NB4 (cell line): ENCODE measurements around the gene BCL2L12.
A peak's percentile ranks its signal among the peaks of the same experiment; 100 is the strongest.

Experiments used
- DNase-seq: peaks from one replicate; pipeline ENCODE4 v3.0.0; 2010; ENCODE audit warnings: low read depth
- H3K4me3 ChIP-seq: one replicate; pipeline ENCODE4 v1.5.1; 2011; ENCODE audit warnings: mild to moderate bottlenecking, low read depth, low read length, moderate library complexity
- MYC ChIP-seq: IDR thresholded peaks from 2 replicates; pipeline ENCODE4 v1.6.1; 2011; ENCODE audit warnings: low read depth, low read length
- POLR2A ChIP-seq: IDR thresholded peaks from 2 replicates; pipeline ENCODE4 v1.6.1; 2011; ENCODE audit warnings: mild to moderate bottlenecking; ENCODE audit not compliant: insufficient read length; ENCODE audit errors: extremely low read depth
- TF ChIP-seq, protein P1 (sequence below): IDR thresholded peaks from 2 replicates; pipeline ENCODE4 v1.6.1; 2011; ENCODE audit warnings: low read depth, low read length
- TF ChIP-seq, protein P2 (sequence below): IDR thresholded peaks from one replicate; pipeline ENCODE4 v1.5.1; 2012; ENCODE audit warnings: low read depth, low read length

BCL2L12 gene

GRCh38 chr19:49665036-49665350, 740 bp upstream of the BCL2L12 start:
- H3K4me3 ChIP-seq: peak overlapping the region; percentile 76
- DNase-seq: no peak
- TF ChIP-seq MYC (no peak), POLR2A (no peak)
- TF ChIP-seq, protein P1, sequence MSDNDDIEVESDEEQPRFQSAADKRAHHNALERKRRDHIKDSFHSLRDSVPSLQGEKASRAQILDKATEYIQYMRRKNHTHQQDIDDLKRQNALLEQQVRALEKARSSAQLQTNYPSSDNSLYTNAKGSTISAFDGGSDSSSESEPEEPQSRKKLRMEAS: no peak
- TF ChIP-seq, protein P2, sequence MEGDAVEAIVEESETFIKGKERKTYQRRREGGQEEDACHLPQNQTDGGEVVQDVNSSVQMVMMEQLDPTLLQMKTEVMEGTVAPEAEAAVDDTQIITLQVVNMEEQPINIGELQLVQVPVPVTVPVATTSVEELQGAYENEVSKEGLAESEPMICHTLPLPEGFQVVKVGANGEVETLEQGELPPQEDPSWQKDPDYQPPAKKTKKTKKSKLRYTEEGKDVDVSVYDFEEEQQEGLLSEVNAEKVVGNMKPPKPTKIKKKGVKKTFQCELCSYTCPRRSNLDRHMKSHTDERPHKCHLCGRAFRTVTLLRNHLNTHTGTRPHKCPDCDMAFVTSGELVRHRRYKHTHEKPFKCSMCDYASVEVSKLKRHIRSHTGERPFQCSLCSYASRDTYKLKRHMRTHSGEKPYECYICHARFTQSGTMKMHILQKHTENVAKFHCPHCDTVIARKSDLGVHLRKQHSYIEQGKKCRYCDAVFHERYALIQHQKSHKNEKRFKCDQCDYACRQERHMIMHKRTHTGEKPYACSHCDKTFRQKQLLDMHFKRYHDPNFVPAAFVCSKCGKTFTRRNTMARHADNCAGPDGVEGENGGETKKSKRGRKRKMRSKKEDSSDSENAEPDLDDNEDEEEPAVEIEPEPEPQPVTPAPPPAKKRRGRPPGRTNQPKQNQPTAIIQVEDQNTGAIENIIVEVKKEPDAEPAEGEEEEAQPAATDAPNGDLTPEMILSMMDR: no peak

DNA sequence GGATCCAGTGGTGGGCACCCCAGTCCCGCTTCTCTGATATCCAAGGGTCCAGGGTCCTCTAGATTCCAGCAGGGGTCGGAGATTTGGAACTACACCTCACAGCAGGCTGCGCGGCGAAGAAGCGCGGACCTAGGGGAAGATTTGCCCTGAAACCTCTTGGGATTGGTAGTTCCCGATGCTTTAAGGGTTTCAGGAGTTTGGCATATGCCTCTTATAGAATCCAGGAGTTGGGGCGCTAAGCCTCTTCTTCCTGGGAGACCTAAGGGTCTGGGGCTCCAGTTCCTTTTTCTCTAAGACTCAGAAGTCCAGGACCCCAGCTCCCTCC, 349 bp downstream of the BCL2L12 start:
- TF ChIP-seq MYC (peak; percentile 5; the same call in 1 of the 2 replicates), POLR2A (no peak)
- TF ChIP-seq, protein P2: no peak
- no peak for DNase-seq
- peak overlapping the region; percentile 76 for H3K4me3 ChIP-seq

DNA sequence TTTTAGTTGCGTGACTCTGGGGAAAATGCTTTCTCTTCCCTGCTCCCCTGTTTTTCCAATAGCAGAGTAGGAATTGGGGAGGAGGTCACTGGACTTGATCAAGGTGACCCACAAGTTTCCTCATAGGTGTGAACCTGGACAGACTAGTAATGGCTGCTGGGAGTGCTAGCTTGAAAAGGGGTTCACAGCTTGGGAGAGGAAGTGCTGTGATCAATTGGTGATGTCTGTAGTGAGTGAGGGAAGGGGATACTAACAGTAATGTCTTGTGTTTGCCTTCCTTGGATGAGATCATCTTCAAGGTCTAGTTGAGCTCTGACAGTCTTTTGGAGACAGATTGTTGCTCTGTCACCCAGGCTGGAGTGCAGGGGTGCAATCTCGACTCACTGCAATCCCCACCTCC, 1.7 kb downstream of the BCL2L12 start:
- no peak overlapping the region for H3K4me3 ChIP-seq
- DNase-seq: no peak
- TF ChIP-seq MYC (no peak), POLR2A (no peak)
- TF ChIP-seq, protein P2: no peak
- TF ChIP-seq, protein P1: no peak

GRCh38 chr19:49669516-49669915, 3.8 kb downstream of the BCL2L12 start:
- no peak for TF ChIP-seq MYC
- TF ChIP-seq POLR2A: no peak
- TF ChIP-seq, protein P2: no peak
- TF ChIP-seq, protein P1: no peak
- DNase-seq: peak; percentile 42
- no peak overlapping the region for H3K4me3 ChIP-seq

DNA sequence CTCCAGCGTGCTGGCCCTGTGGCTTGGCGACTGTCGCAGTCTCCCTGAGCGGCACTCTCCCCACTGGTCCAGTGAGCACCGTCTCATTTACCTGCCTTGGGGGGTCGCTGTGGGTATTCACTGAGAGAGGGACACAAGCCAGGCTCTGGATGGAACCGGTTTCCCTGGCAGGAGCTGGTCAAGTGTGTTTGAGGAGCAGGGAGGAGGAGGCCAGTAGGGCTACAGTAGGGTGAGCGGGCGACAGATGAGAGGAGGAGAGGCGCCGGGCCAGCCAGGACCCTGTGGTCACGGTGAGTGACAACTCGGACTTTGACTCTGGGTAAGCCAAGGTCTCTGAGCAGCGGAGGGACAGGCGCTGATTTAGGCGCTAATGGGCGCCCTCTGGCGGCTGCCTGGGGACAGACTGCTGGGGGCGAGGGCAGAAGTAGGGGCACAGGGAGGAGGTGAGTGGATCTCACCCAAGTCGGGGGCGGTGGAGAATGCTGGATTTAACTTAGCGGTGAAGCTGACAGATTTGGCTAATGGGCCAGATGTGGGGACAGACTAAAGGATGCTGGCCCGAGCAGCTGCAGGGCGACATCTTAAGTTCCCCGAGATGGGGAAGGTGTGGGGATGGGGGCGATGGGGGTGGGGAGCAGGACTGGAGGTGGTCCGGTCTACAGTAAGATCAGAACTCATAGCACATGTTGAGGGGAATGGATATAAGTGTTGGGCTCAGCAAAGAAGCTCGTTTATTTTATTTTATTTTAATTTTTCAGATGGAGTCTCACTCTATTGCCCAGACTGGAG, 6.6 kb downstream of the BCL2L12 start:
- no peak overlapping the region for H3K4me3 ChIP-seq
- TF ChIP-seq, protein P2: peak; percentile 95
- TF ChIP-seq POLR2A (no peak), MYC (no peak)
- DNase-seq: peak; percentile 75
